Stimulated activated CD8-positive, alpha-beta memory T cell treated with anti-CD3 and anti-CD28 coated beads, Interleukin-12 subunit alpha, Interleukin-12 subunit beta, amount 100 ng/mL, for 1 hour (primary cell): ENCODE measurements around the gene CYSTM1.

Source experiments
- DNase-seq: peaks from one replicate; pipeline ENCODE4 v3.0.0-alpha.2; 2020; ENCODE audit warnings: low read depth

Gene CYSTM1, protein sequence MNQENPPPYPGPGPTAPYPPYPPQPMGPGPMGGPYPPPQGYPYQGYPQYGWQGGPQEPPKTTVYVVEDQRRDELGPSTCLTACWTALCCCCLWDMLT

GRCh38 chr5:140174465-140175366, at the start of gene CYSTM1:
Gene CYSTM1 (plus strand): TSS chr5:140175188. CDS start chr5:140194466, 19,278 bp downstream.
- DNase-seq, result peak; percentile 93

- no peak for DNase-seq
Observed at GRCh38 chr5:140125637-140126036, 49.4 kb upstream of the CYSTM1 start, which contains the start of gene IGIP. Gene IGIP (plus strand): TSS chr5:140125937. CDS start chr5:140128477, 2,540 bp downstream.

DNA sequence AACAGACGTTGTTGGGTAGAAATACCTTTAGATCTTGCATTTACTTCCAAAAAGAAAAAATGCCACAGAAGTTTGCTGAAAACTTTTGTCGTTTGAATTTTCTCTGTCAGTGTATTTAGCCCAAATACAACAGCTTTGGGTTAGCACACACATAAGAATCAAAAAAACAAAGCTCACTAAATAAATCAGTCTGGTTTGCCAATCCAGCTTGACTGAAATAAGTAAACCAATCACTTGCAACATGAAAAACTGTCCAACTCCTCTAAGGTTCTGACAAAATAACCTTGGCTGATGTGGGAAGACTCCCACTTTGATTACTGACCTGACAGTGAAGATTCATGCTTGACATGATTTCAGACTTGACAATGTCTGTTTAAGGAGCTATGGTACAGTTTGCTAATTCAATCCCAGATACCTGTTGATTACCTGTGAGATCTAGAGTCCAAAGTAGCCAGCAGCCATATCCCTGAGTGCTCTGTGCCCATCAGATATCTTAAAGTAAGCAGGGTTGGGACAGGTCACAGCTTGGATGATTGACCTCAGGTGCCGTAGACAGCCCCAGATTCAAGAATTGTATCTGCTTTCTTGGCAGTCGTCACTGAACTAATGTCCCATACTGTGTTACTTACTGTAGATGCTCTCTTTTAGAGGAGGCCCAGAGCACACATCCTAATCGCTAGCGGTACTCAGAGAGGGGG, 48.5 kb upstream of the CYSTM1 start:
- no peak for DNase-seq

DNA sequence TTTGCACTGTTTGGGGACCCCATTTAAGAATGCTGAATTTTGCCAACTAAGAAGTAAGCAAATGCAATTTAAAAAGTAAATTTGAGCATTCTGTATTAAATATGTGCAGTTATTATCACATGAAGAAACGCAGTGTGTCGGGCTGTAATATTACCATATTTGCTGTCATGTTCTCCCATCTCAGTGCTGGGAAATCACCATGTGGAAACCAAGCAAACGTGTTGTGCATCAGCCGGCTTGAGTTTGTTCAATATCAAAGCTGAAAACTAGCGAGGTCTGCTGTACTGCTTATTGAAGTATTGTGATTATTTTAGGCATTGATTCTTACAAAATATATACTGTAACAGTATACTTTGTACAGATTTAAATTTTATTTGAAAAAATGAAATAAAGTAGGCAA, 46.6 kb upstream of the CYSTM1 start:
- DNase-seq, result no peak

DNA sequence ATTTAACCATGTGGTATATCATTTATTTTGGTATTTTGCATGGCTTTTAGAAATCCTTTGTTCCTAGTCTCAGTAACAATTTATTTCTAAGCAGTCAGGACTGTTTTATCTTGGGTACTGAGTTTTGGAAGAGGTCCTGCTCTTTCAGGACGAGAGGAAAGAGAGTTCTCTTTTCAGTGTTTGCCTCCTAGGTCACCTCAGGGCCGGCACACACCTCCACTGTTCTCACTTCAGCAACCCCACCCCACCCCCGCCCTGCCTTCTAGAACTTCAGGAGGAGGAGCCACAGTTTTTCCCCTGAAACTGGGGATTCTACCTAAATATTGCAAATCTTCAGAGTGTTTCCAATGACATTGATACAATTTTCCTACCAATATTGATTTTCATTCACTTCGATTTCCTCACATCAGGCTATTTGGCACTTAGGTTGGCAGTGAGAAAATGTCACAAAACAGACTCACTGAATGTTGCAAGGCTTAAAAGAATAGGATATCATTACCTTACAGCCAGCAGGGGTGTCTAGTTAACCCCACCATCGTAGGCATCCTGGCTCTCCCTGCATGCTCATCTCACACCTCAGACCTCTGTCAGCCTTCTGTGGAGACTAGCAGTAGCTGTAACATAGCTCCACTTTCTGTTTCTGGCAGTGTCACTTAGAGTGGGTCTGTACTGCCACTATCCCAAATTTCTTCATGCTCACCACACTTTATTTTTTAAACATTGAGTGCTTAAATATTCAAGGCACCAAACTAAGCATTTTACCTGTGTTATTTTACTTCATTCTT, 43.8 kb upstream of the CYSTM1 start:
- no peak for DNase-seq

DNA sequence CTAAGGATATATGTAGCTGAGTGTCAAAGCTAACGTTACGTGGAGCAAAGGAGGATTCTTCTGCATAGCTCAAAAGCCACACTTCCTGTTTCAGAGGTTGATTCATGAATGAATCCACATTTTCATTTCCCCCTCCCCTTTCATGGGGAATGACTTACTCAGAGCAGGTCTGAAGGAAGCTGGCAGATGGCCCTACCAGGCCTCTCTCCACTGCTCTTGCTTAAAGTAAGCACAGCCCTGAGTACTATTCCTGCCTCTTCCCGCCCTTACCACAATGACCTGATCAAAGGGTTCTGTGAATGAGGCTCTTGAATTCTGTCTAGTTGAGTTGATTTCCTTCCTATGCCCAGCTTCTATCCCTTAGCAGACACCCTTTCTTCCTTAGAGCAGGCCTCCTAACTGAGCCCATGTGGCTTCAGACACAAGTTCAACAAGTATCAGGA, 43.0 kb upstream of the CYSTM1 start:
- no peak for DNase-seq

- DNase-seq, result no peak
Observed at GRCh38 chr5:140133514-140134167, 41.3 kb upstream of the CYSTM1 start.

DNA sequence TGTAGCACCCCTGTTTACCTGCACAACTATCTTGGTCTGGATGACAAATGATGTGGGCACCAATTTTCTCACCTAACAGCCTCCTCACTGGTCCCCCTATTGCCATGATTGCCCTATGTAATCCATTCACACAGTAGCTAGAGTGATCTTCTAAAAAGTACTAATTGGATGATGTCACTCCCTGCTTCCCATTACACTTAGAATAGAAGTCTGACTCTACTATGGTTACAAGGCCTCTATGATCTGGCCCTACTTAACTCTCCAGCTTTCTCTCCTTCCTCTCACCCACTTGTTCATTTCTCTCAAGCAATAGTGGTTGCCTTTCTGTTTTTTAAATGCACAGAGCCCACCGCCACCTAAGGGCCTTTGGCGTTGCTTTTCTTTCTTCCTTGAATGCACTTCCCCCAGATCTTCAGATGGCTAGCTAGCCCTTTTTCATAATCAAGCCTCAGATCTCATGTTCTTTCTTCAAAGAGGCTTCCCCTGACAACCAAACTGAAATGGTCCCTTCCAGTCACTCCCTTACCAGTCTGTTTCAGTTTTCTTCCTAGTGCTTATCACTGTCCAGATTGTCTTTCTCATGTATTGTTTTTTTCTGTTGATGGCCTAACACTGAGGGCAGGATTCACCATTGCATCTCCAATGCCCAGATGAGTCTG, 40.6 kb upstream of the CYSTM1 start:
- no peak for DNase-seq

DNA sequence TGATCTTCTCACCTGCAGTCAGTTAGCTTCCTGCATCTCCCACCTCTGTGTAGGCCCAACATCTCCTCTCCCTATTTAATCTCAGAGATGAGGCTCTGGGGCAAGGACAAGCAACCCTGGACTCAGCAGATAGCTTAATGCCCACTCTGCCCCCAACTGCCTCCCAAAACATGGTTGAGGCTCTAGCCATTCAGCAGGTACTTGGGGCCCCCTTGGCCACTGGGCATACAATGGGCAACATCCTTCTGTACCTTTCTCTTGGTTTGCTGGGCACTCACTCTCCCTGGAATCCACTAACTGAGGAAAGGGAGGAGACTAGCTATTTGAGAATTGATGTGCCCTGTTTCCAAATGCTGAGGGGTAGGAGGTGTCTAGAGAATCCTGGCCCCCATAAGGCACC, 39.9 kb upstream of the CYSTM1 start:
- DNase-seq, result no peak

- DNase-seq, result no peak
Observed at GRCh38 chr5:140136624-140137023, 38.4 kb upstream of the CYSTM1 start.

DNA sequence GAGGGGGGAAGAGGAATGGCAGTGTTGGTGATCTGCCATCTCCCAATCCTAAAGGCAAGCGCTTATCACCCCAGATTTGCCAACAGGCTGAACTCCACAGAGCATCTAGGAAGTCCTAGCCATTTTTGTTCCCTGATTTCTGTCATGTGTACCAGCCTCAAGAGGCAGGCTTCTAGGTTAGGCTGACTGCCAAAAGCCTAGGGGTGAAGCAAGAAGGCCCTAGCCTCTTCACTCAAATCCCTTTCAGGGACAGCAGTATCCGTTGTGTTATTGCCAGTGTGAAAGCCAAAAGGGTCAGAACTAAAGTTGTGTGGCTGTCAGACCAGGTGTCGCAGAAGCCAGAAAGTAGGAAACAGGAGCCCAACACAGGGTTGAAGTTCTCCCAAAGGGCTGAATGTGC, 34.6 kb upstream of the CYSTM1 start:
- no peak for DNase-seq

- no peak for DNase-seq
Observed at GRCh38 chr5:140141241-140141640, 33.7 kb upstream of the CYSTM1 start.

- DNase-seq, result no peak
Observed at GRCh38 chr5:140142246-140142645, 32.7 kb upstream of the CYSTM1 start.

GRCh38 chr5:140142856-140143255, 32.1 kb upstream of the CYSTM1 start:
- no peak for DNase-seq

DNA sequence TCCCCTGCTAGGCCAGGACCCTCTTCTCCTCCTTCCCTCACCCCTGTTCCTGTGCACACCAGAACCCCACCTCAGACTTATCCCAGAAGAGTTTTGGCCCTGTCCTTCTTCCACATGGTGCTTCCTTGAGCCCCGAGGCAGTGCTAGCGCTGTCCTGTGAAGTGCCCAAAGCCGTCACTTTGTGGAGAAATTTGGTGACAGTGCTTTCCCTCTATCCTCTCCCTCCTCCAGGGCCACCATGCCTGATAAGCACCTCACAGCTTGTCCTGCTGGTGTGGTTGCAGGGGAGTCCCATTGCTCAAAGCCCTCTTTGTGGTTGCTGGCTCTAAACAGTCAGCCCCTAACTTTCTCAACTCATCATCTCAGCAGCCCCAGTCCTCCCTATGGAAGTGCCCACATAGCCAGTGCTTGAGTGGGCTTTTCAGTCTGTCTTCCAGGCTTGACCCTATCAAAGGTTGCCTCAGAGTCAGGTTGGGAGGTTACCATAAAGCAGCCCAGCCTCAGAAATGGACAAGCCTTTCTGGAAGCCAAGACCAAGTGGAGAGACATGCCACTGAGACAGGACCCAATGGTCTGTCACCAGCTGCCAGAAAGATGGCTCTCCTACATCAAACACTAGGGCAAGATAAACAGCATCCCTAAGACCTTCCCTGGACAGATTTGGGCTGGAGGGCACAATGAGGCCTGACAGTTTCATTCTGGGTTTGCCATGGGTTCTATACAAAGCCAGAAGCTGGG, 31.3 kb upstream of the CYSTM1 start:
- DNase-seq, result no peak

DNA sequence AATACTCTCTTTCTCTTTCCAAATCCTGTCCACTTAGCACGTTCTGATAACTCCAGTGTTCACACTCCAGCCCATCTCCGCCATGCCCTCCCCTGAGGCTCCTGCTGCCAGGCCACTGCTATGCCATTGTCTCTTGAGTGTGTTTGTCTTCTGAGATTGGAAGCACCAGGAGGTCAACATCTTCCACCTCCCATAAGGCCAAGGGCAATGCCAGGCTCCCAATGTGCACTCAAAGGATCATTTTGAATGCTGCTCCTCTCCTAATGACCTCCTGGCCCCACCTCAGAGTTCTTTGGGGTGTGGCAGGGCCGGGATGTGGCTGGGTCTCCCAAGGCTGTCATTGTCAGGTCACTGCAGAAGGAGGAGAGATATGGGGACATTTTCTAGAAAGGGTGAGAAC, 29.7 kb upstream of the CYSTM1 start:
- DNase-seq, result no peak

DNA sequence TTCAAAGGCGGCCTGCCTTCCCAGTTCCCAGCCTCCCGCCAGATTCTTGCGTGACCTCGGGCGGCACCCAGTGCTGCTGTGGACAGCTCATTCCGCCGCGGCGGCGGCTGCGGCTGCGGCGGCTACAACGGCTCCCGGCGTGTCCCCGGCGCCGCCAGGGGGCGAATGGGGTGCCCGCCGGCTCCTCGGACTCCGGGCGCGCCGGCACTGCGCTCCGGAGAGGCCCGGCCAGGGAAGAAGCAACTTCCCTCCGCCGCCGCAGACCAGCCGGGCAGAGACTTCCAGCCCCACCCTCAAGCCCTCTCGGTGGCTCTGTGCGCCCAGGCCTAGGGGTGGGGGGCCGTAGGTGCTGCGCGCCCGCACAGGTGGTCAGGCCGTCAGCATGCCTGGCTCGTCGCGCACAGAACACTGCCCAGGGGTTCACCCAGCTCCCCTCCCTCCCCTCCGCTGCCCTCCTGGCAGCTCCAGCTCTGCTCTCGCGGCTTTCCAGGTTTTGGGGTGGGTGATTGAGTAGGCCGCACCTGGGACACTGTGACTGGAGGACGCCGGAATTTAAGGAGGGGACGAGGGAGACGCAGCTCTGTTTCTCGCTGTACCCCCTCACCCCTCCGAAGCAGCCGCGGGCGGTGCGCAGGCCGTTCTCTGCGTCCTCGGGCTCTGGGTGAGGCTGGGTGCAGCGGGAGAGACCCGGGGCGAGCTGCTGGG, 29.0 kb upstream of the CYSTM1 start:
- DNase-seq, result no peak

- DNase-seq, result no peak
Observed at GRCh38 chr5:140146523-140146842, 28.5 kb upstream of the CYSTM1 start.

GRCh38 chr5:140147460-140147859, 27.5 kb upstream of the CYSTM1 start:
- no peak for DNase-seq

DNA sequence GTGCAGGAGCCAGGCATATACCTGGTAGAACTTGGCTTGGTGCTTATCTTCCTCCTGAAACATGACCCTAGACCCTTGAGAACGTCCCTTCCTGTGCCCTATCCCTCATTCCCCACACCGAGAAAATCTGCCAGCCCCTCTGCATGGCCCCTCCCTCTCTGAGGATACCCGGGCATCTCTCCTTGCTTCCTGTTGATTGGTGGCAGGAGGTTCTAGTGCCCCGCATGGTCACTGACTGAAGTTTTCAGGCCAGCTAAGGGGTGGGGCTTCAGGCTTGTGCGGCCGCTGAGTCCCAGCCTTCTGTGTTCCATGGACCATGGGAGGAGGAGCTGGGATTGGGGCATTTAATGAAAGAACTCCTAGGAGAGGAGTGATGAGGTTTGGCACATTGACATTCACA, 26.5 kb upstream of the CYSTM1 start:
- DNase-seq, result no peak
